ENCODE measurements around the gene PRPF31. TPM values are rescaled to one million over a fixed set of nuclear protein-coding genes. Genes with fewer than 3 reads are reported as not detected.
A peak's percentile ranks its signal among the peaks of the same experiment; 100 is the strongest.

The PRPF31 gene
- total and polyA plus RNA-seq, 2 of the 13 experiments (the other 11 are each of a cell fraction or from before 2014, with no cell fraction given), result 23.8 to 63.8 TPM

DNA sequence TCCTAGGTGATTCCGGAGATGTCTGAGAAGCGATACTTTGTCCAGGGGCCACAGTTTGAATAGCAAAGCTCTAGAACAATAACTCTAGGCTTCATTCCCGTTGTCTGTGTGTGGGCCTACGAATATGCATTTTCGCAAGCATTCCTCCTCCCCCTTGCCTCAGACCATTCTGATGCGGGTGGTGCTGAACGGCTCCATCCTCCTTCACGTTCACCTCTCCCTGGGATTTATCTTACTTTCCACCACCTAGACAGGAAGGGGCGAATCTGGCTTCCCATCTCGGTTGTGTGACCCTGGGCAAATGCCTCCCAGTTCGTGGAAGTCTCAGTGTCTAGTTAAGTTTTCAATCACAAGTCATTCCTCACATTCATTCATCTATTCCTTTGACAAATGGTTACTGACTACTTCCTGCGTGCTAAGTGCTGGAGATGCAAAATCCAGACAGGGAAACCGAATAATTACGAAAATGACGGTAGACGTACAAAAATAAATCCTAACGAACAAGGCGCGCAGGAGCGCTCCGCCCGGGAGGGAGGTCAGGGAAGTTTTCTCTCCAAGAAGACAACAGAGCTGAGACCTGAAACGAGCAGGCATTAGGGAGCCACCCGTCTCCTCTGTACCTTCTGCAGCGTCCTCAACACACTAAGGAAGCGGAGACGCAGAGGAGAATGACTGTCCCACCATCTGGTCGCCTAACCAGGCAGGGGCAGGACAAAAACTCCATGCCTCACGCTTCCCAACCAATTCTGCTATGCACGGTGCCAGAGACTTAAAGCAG is 20.7 kb downstream of the PRPF31 start (continued):
- 0 out of 2 replicates have a peak, but pooled peaks have one; percentile 61 for TF ChIP-seq ZNF512 (CRISPR knock-in tag; IDR thresholded peaks at IDR 0.05)
- no peak for TF ChIP-seq DNMT3B (CRISPR knock-in tag; conservative IDR thresholded peaks at IDR 0.05)
- no peak for TF ChIP-seq ETV6 (CRISPR knock-in tag; conservative IDR thresholded peaks at IDR 0.05)
- peak; percentile 13; the same call in 1 of the 2 replicates for TF ChIP-seq ZFP91 (CRISPR knock-in tag; IDR thresholded peaks at IDR 0.05; ENCODE audit: borderline replicate concordance)
- TF ChIP-seq CHD4 (IDR thresholded peaks at IDR 0.05; ENCODE audit: borderline replicate concordance, low read length), result no peak
- no peak for TF ChIP-seq MIXL1 (CRISPR knock-in tag; IDR thresholded peaks at IDR 0.05)
- 0 out of 2 replicates have a peak, but pooled peaks have one; percentile 62 for TF ChIP-seq ZNF354B (CRISPR knock-in tag; IDR thresholded peaks at IDR 0.05)
- peak; percentile 60; the same call in 1 of the 2 replicates for TF ChIP-seq ARID2 (CRISPR knock-in tag; IDR thresholded peaks at IDR 0.05; ENCODE audit: borderline replicate concordance)
- TF ChIP-seq SRSF1 (optimal IDR thresholded peaks at IDR 0.05; ENCODE audit: low read depth, low read length), result no peak
- TF ChIP-seq ZNF772 (CRISPR knock-in tag; IDR thresholded peaks at IDR 0.05), result 0 out of 2 replicates have a peak, but pooled peaks have one; percentile 33
- TF ChIP-seq HMGXB4 (CRISPR knock-in tag; IDR thresholded peaks at IDR 0.05; ENCODE audit: borderline replicate concordance in 1 of 2, low read depth in 1 of 2), result peak in 1 of 2 experiments; percentile 63; a peak in 2 of 4 replicates
- no peak for TF ChIP-seq ZNF17 (CRISPR knock-in tag; IDR thresholded peaks at IDR 0.05)
- 0 out of 2 replicates have a peak, but pooled peaks have one; percentile 53 for TF ChIP-seq EED (CRISPR knock-in tag; IDR thresholded peaks at IDR 0.05)
- no peak for TF ChIP-seq SMAD9 (CRISPR knock-in tag; IDR thresholded peaks at IDR 0.05)
- no peak for TF ChIP-seq SP140L (CRISPR knock-in tag; IDR thresholded peaks at IDR 0.05; ENCODE audit: borderline replicate concordance)
- TF ChIP-seq ZNF619 (CRISPR knock-in tag; IDR thresholded peaks at IDR 0.05), result 0 out of 2 replicates have a peak, but pooled peaks have one; percentile 75
- TF ChIP-seq, protein P1, sequence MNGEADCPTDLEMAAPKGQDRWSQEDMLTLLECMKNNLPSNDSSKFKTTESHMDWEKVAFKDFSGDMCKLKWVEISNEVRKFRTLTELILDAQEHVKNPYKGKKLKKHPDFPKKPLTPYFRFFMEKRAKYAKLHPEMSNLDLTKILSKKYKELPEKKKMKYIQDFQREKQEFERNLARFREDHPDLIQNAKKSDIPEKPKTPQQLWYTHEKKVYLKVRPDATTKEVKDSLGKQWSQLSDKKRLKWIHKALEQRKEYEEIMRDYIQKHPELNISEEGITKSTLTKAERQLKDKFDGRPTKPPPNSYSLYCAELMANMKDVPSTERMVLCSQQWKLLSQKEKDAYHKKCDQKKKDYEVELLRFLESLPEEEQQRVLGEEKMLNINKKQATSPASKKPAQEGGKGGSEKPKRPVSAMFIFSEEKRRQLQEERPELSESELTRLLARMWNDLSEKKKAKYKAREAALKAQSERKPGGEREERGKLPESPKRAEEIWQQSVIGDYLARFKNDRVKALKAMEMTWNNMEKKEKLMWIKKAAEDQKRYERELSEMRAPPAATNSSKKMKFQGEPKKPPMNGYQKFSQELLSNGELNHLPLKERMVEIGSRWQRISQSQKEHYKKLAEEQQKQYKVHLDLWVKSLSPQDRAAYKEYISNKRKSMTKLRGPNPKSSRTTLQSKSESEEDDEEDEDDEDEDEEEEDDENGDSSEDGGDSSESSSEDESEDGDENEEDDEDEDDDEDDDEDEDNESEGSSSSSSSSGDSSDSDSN (CRISPR knock-in tag; IDR thresholded peaks at IDR 0.05), result 0 out of 2 replicates have a peak, but pooled peaks have one; percentile 45
- no peak for TF ChIP-seq POGZ (CRISPR knock-in tag; IDR thresholded peaks at IDR 0.05)
- TF ChIP-seq, protein P2, sequence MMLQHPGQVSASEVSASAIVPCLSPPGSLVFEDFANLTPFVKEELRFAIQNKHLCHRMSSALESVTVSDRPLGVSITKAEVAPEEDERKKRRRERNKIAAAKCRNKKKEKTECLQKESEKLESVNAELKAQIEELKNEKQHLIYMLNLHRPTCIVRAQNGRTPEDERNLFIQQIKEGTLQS (CRISPR knock-in tag; IDR thresholded peaks at IDR 0.05), result no peak
